IPS DF 6.9 (cell line): Measurements from ENCODE around the gene SLC43A3.
A peak's percentile ranks its signal among the peaks of the same experiment; 100 is the strongest.

Experiments
- DNase-seq: peaks from one replicate; pipeline ENCODE4 v3.0.0-alpha.2; 2013; ENCODE audit warnings: low read depth, low spot score
- H3K27ac ChIP-seq: one replicate; pipeline ENCODE4 v1.5.1; 2013; ENCODE audit warnings: low read length, control low read depth
- H3K27me3 ChIP-seq: 2 replicates; pipeline ENCODE4 v1.6.1; 2013; ENCODE audit warnings: mild to moderate bottlenecking, low read length; ENCODE audit not compliant: control insufficient read depth, insufficient read depth
- H3K36me3 ChIP-seq: 2 replicates; pipeline ENCODE4 v1.6.1; 2013; ENCODE audit warnings: low read length; ENCODE audit not compliant: control insufficient read depth, insufficient read depth
- H3K4me1 ChIP-seq: 2 replicates; pipeline ENCODE4 v1.6.1; 2013; ENCODE audit warnings: low read length; ENCODE audit not compliant: control insufficient read depth, insufficient read depth
- H3K4me3 ChIP-seq: 2 replicates; pipeline ENCODE4 v1.5.1; 2013; ENCODE audit warnings: mild to moderate bottlenecking, low read length
- H3K9me3 ChIP-seq: 2 replicates; pipeline ENCODE4 v1.6.1; 2013; ENCODE audit warnings: low read length, inconsistent platforms; ENCODE audit not compliant: control insufficient read depth, insufficient read depth
- WGBS: extraction: QIAGEN DNeasy Blood & Tissue Kit; methylation state at CpG from one replicate; pipeline ENCODE4 v1.1.7; 2013; ENCODE audit warnings: mixed read lengths, missing lambda C conversion rate; ENCODE audit not compliant: insufficient read length, insufficient coverage; 5-methylcytosine and 5-hydroxymethylcytosine counted together

SLC43A3 gene

DNA sequence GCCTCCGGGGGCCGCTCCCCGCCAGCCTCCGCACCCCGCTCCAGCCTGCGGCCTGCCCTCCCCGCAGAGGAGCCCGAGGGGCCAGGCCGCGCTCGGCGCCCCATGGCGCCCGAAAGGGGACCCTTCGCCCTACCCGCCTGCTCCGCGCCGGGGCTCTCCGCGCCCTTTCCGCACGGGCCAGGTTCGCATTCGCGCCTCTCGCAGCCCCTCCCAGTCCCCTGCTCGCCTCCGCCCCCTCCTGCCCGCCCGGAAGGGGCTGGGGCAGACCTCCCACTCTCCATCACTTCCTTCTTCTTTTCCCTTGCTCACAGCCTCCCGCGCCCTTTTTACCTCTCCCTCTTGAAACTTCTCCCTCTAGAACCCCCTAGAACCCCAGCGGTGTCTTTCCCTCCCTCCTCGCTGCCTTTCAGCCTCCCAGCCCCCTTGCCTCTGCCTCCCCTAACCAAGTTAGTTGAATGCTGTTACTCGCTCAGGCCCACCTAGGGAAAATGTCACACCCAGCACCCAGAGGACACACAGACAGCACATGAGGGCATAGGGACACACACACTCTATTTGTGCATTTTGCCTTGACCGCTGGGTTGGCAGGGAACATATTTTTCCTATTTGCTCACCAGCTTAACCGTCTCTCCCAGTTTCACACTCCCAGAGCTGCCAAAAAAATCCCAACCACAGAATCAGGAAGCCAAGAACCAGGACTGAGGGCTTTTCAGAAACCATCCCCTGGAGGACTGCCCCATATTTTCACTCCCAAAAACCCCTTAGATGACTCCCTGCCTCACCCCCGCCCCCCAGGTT lies at the start of gene SLC43A3:
Gene SLC43A3 (minus strand): TSS at position 193 of the 798 bp plus-strand sequence. CDS start 949 bp downstream, outside the sequence.
- H3K4me1 ChIP-seq: peaks cover 3% of the 10 kb centered on the region; the same call in 1 of the 2 replicates
- WGBS: no CpG with 5 or more reads among the region's 39 CpGs
- peak within 1 kb of the TSS; percentile 37; the same call in 1 of the 2 replicates for H3K4me3 ChIP-seq
- H3K36me3 ChIP-seq: 0 out of 2 replicates have a peak, but pooled peaks cover 3% of the 10 kb centered on the region
- DNase-seq: no peak
- no peaks in the 10 kb centered on the region for H3K9me3 ChIP-seq
- no peaks in the 10 kb centered on the region for H3K27me3 ChIP-seq
- no peak within 1 kb of the TSS for H3K27ac ChIP-seq

DNA sequence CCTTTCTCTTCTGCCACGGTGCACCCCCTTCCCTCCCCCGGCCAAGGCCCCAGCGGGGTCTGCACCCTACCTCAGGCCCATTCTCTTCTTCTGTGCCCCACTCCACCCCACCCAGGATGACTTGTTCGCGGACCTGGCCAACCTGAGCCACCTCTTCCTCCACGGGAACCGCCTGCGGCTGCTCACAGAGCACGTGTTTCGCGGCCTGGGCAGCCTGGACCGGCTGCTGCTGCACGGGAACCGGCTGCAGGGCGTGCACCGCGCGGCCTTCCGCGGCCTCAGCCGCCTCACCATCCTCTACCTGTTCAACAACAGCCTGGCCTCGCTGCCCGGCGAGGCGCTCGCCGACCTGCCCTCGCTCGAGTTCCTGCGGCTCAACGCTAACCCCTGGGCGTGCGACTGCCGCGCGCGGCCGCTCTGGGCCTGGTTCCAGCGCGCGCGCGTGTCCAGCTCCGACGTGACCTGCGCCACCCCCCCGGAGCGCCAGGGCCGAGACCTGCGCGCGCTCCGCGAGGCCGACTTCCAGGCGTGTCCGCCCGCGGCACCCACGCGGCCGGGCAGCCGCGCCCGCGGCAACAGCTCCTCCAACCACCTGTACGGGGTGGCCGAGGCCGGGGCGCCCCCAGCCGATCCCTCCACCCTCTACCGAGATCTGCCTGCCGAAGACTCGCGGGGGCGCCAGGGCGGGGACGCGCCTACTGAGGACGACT lies 49.3 kb upstream of the SLC43A3 start:
- Histone ChIP-seq H3K27me3 (peaks cover 6% of the 10 kb centered on the region; the same call in 1 of the 2 replicates), H3K9me3 (no peaks in the 10 kb centered on the region)
- WGBS: no CpG with 5 or more reads among the region's 80 CpGs

DNA sequence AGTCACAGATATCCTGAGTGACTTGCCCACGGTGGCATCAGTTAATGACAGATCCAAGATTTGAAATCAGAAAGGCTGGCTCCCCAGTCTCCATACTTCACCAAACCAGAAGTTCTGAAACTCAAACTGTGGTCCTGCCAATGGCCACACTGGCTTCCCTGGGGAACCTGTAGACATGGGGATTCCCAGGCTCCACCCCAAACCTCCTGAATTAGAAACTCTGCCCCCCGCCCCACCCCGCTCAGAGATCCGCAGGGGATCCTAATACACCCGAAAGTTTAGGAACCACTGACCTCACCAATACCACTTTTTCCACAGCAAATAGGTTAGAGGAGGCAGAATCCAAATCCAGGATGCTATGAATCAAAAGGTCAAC lies 48.7 kb upstream of the SLC43A3 start:
- no CpG with 5 or more reads among the region's 5 CpGs for WGBS
- no peak overlapping the region for H3K4me3 ChIP-seq
- H3K27ac ChIP-seq: no peak overlapping the region
- H3K36me3 ChIP-seq: no peaks in the 10 kb centered on the region
- peaks cover 6% of the 10 kb centered on the region; the same call in 1 of the 2 replicates for H3K27me3 ChIP-seq
- peaks cover 10% of the 10 kb centered on the region; the same call in 1 of the 2 replicates for H3K4me1 ChIP-seq
- no peaks in the 10 kb centered on the region for H3K9me3 ChIP-seq
- DNase-seq: no peak

More for the DNA sequence above, 49.3 kb upstream of the SLC43A3 start:
- H3K36me3 ChIP-seq: no peaks in the 10 kb centered on the region
- DNase-seq: no peak
- peak overlapping the region; percentile 28; the same call in 1 of the 2 replicates for H3K4me3 ChIP-seq
- peaks cover 10% of the 10 kb centered on the region; the same call in 1 of the 2 replicates for H3K4me1 ChIP-seq
- no peak overlapping the region for H3K27ac ChIP-seq

DNA sequence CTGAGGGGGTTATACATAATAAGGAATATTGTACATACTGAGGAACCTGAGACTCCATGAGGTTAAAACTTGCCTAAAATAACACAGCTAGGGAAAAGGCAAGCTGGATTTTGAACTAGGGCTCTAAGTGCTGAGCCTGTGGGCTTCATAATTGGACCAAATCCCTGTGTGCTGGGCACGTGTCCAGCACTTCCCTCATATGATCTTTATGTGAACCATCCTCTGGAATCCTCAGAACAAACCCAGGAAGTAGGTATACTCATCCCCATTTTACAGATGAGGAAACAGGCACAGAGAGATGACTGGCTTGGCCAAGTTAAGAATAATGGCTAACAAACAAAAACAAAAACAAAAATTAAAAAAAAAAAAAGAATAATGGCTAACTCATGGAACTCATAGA lies 48.3 kb upstream of the SLC43A3 start:
- no peaks in the 10 kb centered on the region for H3K36me3 ChIP-seq
- H3K4me3 ChIP-seq: no peak overlapping the region
- peaks cover 10% of the 10 kb centered on the region; the same call in 1 of the 2 replicates for H3K4me1 ChIP-seq
- DNase-seq: no peak
- WGBS: no CpG with 5 or more reads among the region's 1 CpG
- no peaks in the 10 kb centered on the region for H3K9me3 ChIP-seq
- no peak overlapping the region for H3K27ac ChIP-seq
- H3K27me3 ChIP-seq: peaks cover 6% of the 10 kb centered on the region; the same call in 1 of the 2 replicates

DNA sequence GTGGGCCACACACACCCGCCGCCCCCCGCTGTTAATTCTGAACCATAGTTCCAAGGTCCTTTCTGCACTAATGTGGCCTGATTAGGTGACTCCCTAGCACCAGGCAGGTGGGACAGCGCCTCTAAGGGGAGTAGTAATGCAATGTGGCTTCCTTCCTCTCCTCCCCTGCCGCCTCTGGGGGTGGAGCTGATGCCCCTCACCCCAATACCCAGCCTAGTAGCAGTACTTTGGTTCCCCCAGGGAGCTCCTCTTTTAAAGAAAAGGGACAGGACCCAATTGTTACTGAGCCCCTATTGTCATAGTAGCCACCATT lies 47.8 kb upstream of the SLC43A3 start:
- Histone ChIP-seq H3K27me3 (peaks cover 6% of the 10 kb centered on the region; the same call in 1 of the 2 replicates), H3K4me3 (no peak overlapping the region), H3K9me3 (no peaks in the 10 kb centered on the region), H3K4me1 (peaks cover 10% of the 10 kb centered on the region; the same call in 1 of the 2 replicates), H3K36me3 (no peaks in the 10 kb centered on the region), H3K27ac (no peak overlapping the region)
- no CpG with 5 or more reads among the region's 5 CpGs for WGBS
- no peak for DNase-seq

DNA sequence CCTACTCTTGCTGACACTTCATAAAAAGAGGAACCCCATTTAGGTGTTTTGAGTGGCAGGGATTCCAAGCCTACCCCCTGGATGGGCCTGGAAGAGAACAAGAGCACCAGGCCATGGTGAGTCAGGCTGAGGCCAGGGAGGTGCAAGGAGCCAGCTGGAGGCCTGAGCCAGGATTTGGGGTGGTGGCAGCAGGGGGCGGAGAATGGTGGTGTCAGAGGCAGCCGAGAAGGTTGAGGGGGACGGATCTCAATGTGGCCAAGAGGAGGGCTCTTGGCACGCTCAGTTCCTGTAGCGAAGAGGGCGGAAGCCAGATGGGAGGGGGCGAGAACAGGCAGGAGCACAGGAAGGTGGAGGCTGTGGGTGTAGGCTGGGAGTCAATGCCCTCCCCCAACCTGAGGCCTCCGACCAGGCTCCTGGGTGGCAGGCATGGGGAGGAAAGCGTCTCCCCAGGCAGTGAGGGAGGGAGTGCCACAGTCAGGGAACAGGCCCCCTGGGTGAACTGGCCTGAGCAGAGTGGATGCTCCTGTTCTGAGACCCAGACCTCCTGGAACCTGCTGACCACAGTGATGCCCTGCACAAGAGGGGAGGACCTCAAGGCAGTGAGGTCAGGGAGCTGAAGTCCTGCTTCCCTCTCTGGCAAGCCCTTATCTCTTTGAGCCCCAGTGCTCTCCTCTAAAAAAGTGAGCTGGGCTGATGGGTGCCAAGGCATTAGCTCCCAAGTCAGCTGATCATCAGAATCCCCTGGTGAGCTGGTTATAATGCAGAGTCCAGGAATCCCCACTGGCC lies 47.3 kb upstream of the SLC43A3 start:
- H3K4me1 ChIP-seq: peaks cover 10% of the 10 kb centered on the region; the same call in 1 of the 2 replicates
- DNase-seq: no peak
- no peaks in the 10 kb centered on the region for H3K9me3 ChIP-seq
- H3K36me3 ChIP-seq: no peaks in the 10 kb centered on the region
- WGBS: no CpG with 5 or more reads among the region's 9 CpGs
- no peak overlapping the region for H3K27ac ChIP-seq
- H3K27me3 ChIP-seq: peaks cover 6% of the 10 kb centered on the region; the same call in 1 of the 2 replicates
- H3K4me3 ChIP-seq: no peak overlapping the region

DNA sequence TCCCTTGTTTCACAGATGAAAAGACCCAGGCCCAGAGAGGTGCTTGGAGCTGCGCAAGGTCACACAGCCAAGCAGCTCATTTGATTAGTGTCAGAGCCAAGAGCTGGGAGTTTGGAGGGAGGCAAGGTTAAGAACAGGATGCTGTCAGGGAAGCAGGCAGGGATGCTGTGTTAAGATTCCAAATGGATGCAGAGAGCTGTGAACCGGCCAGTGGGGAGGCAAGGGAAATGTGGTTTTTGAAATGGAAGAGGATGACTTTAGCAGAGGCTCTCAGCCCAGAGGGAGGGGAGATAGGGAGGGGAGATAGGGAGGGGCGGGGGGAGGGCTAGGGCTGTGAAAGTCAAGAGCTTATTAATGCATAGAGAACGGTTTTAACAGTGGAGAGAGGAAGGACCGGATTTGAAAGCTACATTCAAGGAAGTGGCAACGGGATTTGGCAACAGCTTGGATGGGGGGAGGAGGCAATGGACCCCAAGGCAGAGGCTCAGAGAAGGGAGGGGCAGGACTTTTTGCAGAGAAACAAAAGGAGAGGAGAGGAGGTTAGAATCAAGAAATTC lies 46.4 kb upstream of the SLC43A3 start:
- Histone ChIP-seq H3K36me3 (no peaks in the 10 kb centered on the region), H3K27me3 (peaks cover 6% of the 10 kb centered on the region; the same call in 1 of the 2 replicates), H3K27ac (no peak overlapping the region), H3K9me3 (no peaks in the 10 kb centered on the region), H3K4me3 (no peak overlapping the region), H3K4me1 (peaks cover 10% of the 10 kb centered on the region; the same call in 1 of the 2 replicates)
- no CpG with 5 or more reads among the region's 6 CpGs for WGBS
- DNase-seq: no peak

DNA sequence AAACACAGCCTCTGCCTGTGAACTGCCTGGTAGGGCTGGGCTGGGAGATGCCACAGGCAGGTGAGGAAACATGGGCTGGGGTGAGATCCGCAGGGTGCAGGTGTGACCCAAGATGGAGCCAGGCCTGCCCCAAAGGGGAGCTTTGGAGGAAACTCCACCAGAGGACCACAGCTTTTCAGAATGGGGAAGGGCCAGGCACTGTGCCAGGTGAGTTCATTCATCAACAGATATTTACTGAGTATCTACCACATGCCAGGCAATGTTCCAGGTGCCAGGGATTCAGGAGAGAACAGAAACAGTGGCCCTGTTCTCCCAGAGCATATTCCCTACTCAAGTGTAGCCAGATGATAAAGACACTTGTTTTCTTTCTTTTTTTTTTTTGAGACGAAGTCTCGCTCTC lies 44.6 kb upstream of the SLC43A3 start:
- Histone ChIP-seq H3K4me1 (peaks cover 13% of the 10 kb centered on the region; the same call in 1 of the 2 replicates), H3K36me3 (no peaks in the 10 kb centered on the region), H3K27ac (no peak overlapping the region), H3K9me3 (no peaks in the 10 kb centered on the region), H3K27me3 (peaks cover 6% of the 10 kb centered on the region; the same call in 1 of the 2 replicates), H3K4me3 (no peak overlapping the region)
- no CpG with 5 or more reads among the region's 3 CpGs for WGBS
- DNase-seq: no peak

DNA sequence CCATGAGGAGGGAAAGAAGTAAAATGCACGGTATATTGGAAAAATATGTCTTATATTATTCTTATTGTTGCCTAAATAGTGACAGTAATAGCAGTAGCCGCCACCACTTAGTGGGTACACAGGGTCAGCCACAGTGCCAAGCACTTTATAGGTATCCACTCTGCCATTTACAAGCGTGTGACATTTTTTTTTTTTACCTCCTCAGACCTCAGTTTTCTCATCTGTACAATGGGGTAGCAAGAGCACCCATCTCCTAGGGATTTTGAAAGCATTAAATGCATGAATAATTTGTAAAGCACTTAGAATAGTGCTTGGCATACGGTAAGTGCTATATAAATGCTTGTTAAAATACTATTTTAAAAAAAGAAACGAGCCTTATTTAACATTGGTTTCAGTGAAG lies 42.3 kb upstream of the SLC43A3 start:
- Histone ChIP-seq H3K27me3 (no peaks in the 10 kb centered on the region), H3K4me1 (peaks cover 7% of the 10 kb centered on the region; the same call in 1 of the 2 replicates), H3K36me3 (no peaks in the 10 kb centered on the region), H3K27ac (no peak overlapping the region), H3K4me3 (no peak overlapping the region), H3K9me3 (no peaks in the 10 kb centered on the region)
- WGBS: no CpG with 5 or more reads among the region's 5 CpGs
- no peak for DNase-seq

DNA sequence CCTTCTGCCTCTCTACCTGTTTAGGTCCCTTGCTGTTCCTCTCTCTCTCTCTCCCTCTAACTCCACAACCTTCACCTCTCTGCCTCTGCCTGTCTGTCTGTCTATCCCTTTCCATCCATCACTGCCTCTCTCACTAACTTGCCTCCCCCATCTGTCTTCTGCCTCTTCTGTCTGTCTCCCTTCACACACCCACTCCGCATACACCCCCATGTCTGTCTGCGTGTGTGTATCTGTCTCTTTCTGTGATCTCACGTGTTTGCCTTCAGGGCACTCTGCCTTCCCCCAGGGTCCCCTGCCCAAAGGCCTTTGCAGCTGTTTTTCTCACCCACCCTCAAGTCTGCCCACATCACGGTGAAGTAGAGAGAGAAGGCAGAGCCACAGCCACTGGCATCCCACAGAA lies 41.4 kb upstream of the SLC43A3 start:
- no peak for DNase-seq
- Histone ChIP-seq H3K27me3 (no peaks in the 10 kb centered on the region), H3K4me1 (peaks cover 9% of the 10 kb centered on the region), H3K4me3 (no peak overlapping the region), H3K9me3 (no peaks in the 10 kb centered on the region), H3K36me3 (no peaks in the 10 kb centered on the region), H3K27ac (no peak overlapping the region)
- no CpG with 5 or more reads among the region's 4 CpGs for WGBS
